Measurements from ENCODE around the gene HARBI1.
A peak's percentile ranks its signal among the peaks of the same experiment; 100 is the strongest.

Gene HARBI1

GRCh38 chr11:46635557-46636139 is 18.6 kb upstream of the HARBI1 start:
- FAIRE-seq (no peak), DNase-seq (ENCODE audit: extremely low spot score, insufficient read length, low read depth) (no peak)

- FAIRE-seq (no peak), DNase-seq (ENCODE audit: extremely low spot score, insufficient read length, low read depth) (no peak)
Measured at GRCh38 chr11:46633291-46634217, 16.5 kb upstream of the HARBI1 start.

GRCh38 chr11:46632502-46632901 is 15.5 kb upstream of the HARBI1 start:
- DNase-seq (ENCODE audit: extremely low spot score, insufficient read length, low read depth) (no peak), FAIRE-seq (no peak)

GRCh38 chr11:46631676-46632075 is 14.6 kb upstream of the HARBI1 start:
- DNase-seq (ENCODE audit: extremely low spot score, insufficient read length, low read depth), result no peak
- FAIRE-seq, result no peak

GRCh38 chr11:46630237-46630636 is 13.2 kb upstream of the HARBI1 start:
- no peak for FAIRE-seq
- no peak for DNase-seq (ENCODE audit: extremely low spot score, insufficient read length, low read depth)

- FAIRE-seq (no peak), DNase-seq (ENCODE audit: extremely low spot score, insufficient read length, low read depth) (no peak)
Measured at GRCh38 chr11:46628961-46629360, 11.9 kb upstream of the HARBI1 start.

GRCh38 chr11:46625406-46625805 is 8.4 kb upstream of the HARBI1 start:
- FAIRE-seq (no peak), DNase-seq (ENCODE audit: extremely low spot score, insufficient read length, low read depth) (no peak)

GRCh38 chr11:46618837-46619236 is 1.8 kb upstream of the HARBI1 start:
- DNase-seq (ENCODE audit: extremely low spot score, insufficient read length, low read depth), result no peak
- no peak for FAIRE-seq

GRCh38 chr11:46617972-46618314 is 916 bp upstream of the HARBI1 start:
- DNase-seq (ENCODE audit: extremely low spot score, insufficient read length, low read depth) (no peak), FAIRE-seq (no peak)

- DNase-seq (ENCODE audit: extremely low spot score, insufficient read length, low read depth) (no peak), FAIRE-seq (no peak)
Measured at GRCh38 chr11:46616551-46617133, 385 bp downstream of the HARBI1 start.

- DNase-seq (ENCODE audit: extremely low spot score, insufficient read length, low read depth) (no peak), FAIRE-seq (no peak)
Measured at GRCh38 chr11:46615756-46616155, 1.3 kb downstream of the HARBI1 start.

GRCh38 chr11:46612326-46612725 is 4.7 kb downstream of the HARBI1 start:
- DNase-seq (ENCODE audit: extremely low spot score, insufficient read length, low read depth) (no peak), FAIRE-seq (no peak)

GRCh38 chr11:46611526-46612304 is 5.3 kb downstream of the HARBI1 start:
- no peak for FAIRE-seq
- DNase-seq (ENCODE audit: extremely low spot score, insufficient read length, low read depth), result no peak

- no peak for FAIRE-seq
- no peak for DNase-seq (ENCODE audit: extremely low spot score, insufficient read length, low read depth)
Measured at GRCh38 chr11:46609386-46609785, 7.6 kb downstream of the HARBI1 start.

- FAIRE-seq (no peak), DNase-seq (ENCODE audit: extremely low spot score, insufficient read length, low read depth) (no peak)
Measured at GRCh38 chr11:46607516-46607915, 9.5 kb downstream of the HARBI1 start.

GRCh38 chr11:46604796-46605195 is 12.2 kb downstream of the HARBI1 start:
- FAIRE-seq, result no peak
- no peak for DNase-seq (ENCODE audit: extremely low spot score, insufficient read length, low read depth)

- DNase-seq (ENCODE audit: extremely low spot score, insufficient read length, low read depth) (peak; percentile 29), FAIRE-seq (no peak)
Measured at GRCh38 chr11:46603704-46604308, 13.2 kb downstream of the HARBI1 start.

- DNase-seq (ENCODE audit: extremely low spot score, insufficient read length, low read depth) (no peak), FAIRE-seq (no peak)
Measured at GRCh38 chr11:46601129-46601528, 15.9 kb downstream of the HARBI1 start.

- FAIRE-seq (no peak), DNase-seq (ENCODE audit: extremely low spot score, insufficient read length, low read depth) (no peak)
Measured at GRCh38 chr11:46600194-46600960, 16.6 kb downstream of the HARBI1 start.

Data from GM18507 (cell line).